Natural killer cell treated with Interleukin-12 subunit alpha and Interleukin-12 subunit beta and Interleukin-15 and Interleukin-18, amount 100 ng/mL, for 72 hours (primary cell): ENCODE data around the gene NCCRP1. TPM values are rescaled to one million over a fixed set of nuclear protein-coding genes. Genes with fewer than 3 reads are reported as not detected.
"Not testable (repeated sequence)": the region's sequence is repeated elsewhere in the genome, so short reads cannot be mapped to it uniquely, and the experiment has no call there.

Source experiments
- ATAC-seq, 2 donors: fragments of 150-1000 bp; cut with Tn5 transposase in 1 of 2; sonication (Bioruptor Pico), chemical (Tn5 transposase) in 1 of 2; 2 replicates each; pipeline ENCODE4 v1.10.0; 2021
- DNase-seq: peaks from one replicate; pipeline ENCODE4 v3.0.0; 2022; ENCODE audit warnings: low spot score
- H3K27ac Mint-ChIP-seq, 2 donors: 1 replicate in 1 of 2; 2 replicates in 1 of 2; pipeline ENCODE4 v1.8.0; 2022; ENCODE audit warnings: mixed read lengths in 2 of 2, mild to moderate bottlenecking in 1 of 2, moderate library complexity in 1 of 2
- H3K27me3 Mint-ChIP-seq, 2 donors: 1 replicate in 1 of 2; 2 replicates in 1 of 2; pipeline ENCODE4 v1.8.0; 2022; ENCODE audit warnings: mixed read lengths in 2 of 2
- H3K36me3 Mint-ChIP-seq: one replicate; pipeline ENCODE4 v1.8.0; 2022; ENCODE audit warnings: mixed read lengths
- H3K4me1 Mint-ChIP-seq, 2 donors: 1 replicate in 1 of 2; 2 replicates in 1 of 2; pipeline ENCODE4 v1.8.0; 2022; ENCODE audit warnings: low read depth in 2 of 2, mixed read lengths in 2 of 2, mild to moderate bottlenecking in 1 of 2
- H3K4me3 Mint-ChIP-seq: one replicate; pipeline ENCODE4 v1.8.0; 2022; ENCODE audit warnings: mixed read lengths
- H3K9me3 Mint-ChIP-seq: 2 replicates; pipeline ENCODE4 v1.8.0; 2022; ENCODE audit warnings: mixed read lengths
- total RNA-seq, 2 donors: library from RNA; stranded (reverse); gene quantifications; one replicate each; pipeline ENCODE4 v1.2.3, GENCODE V29; 2022

Gene NCCRP1
- total RNA-seq, 2 donors from 2014 or later, result not detected

- not testable (repeated sequence) for H3K4me3 Mint-ChIP-seq, H3K27me3 Mint-ChIP-seq
These were observed 48.4 kb downstream of the NCCRP1 start for GRCh38 chr19:39245166-39245565.

GRCh38 chr19:39246951-39247669 lies 50.3 kb downstream of the NCCRP1 start:
- Mint-ChIP-seq H3K4me3 (peak overlapping the region; percentile 27), H3K36me3 (no peaks in the 10 kb centered on the region), H3K27me3 (peaks cover 3 to 8% of the 10 kb centered on the region in 2 donors), H3K9me3 (no peaks in the 10 kb centered on the region), H3K27ac (no peak overlapping the region), H3K4me1 (peaks cover 0 to 2% of the 10 kb centered on the region in 2 donors)
- ATAC-seq (peak; percentile 53 to 54), DNase-seq (no peak)

More at GRCh38 chr19:39245166-39245565, 48.4 kb downstream of the NCCRP1 start:
- peak in 1 of 2 donors; percentile 50 for ATAC-seq
- not testable (repeated sequence) for H3K36me3 Mint-ChIP-seq, H3K27ac Mint-ChIP-seq, H3K4me1 Mint-ChIP-seq, H3K9me3 Mint-ChIP-seq, DNase-seq

- Mint-ChIP-seq H3K9me3 (no peaks in the 10 kb centered on the region), H3K27ac (no peak overlapping the region), H3K4me3 (no peak overlapping the region), H3K27me3 (peaks cover 3 to 8% of the 10 kb centered on the region in 2 donors), H3K4me1 (peaks cover 0 to 2% of the 10 kb centered on the region in 2 donors), H3K36me3 (no peaks in the 10 kb centered on the region)
- peak; percentile 57 to 71 for ATAC-seq
- no peak for DNase-seq
These were observed 51.2 kb downstream of the NCCRP1 start for GRCh38 chr19:39247701-39248664.

GRCh38 chr19:39248806-39249205 lies 52.0 kb downstream of the NCCRP1 start, which contains the start of gene IFNL4:
Gene IFNL4, minus strand, starts transcription at chr19:39248856.
- no peak for ATAC-seq

GRCh38 chr19:39251081-39251480 lies 54.3 kb downstream of the NCCRP1 start:
- Mint-ChIP-seq H3K27me3 (peaks cover 3 to 8% of the 10 kb centered on the region in 2 donors), H3K27ac (no peak overlapping the region), H3K9me3 (no peaks in the 10 kb centered on the region), H3K4me1 (peaks cover 0 to 2% of the 10 kb centered on the region in 2 donors), H3K4me3 (no peak overlapping the region), H3K36me3 (no peaks in the 10 kb centered on the region)
- ATAC-seq (no peak), DNase-seq (no peak)

More at GRCh38 chr19:39248806-39249205, 52.0 kb downstream of the NCCRP1 start, which contains the start of gene IFNL4:
- no peak for DNase-seq
- H3K4me1 Mint-ChIP-seq, result peaks cover 0 to 2% of the 10 kb centered on the region in 2 donors
- peaks cover 3 to 8% of the 10 kb centered on the region in 2 donors for H3K27me3 Mint-ChIP-seq
- H3K27ac Mint-ChIP-seq, result no peak within 1 kb of the TSS
- H3K9me3 Mint-ChIP-seq, result no peaks in the 10 kb centered on the region
- peak within 1 kb of the TSS; percentile 36 for H3K4me3 Mint-ChIP-seq
- H3K36me3 Mint-ChIP-seq, result no peaks in the 10 kb centered on the region

Other genes with a start within 250 kb of the NCCRP1 start
- not detected for gene FBXO17, start 221.2 kb upstream of the NCCRP1 start, total RNA-seq
- under 1 TPM; 0.31 to 0.88 TPM for gene FBXO27, start 164.4 kb upstream of the NCCRP1 start, total RNA-seq
- gene ACP7, start 112.6 kb upstream of the NCCRP1 start, total RNA-seq, result under 1 TPM in 1 of 2 donors, not detected in 1; 0.36 TPM
- 10 to 100 TPM; 18.3 to 22.9 TPM for gene PAK4, start 71.2 kb upstream of the NCCRP1 start, total RNA-seq
- not detected for gene SYCN, start 7.3 kb downstream of the NCCRP1 start, total RNA-seq
- not detected for gene IFNL3, start 48.0 kb downstream of the NCCRP1 start, total RNA-seq
- gene IFNL4, start 51.9 kb downstream of the NCCRP1 start, total RNA-seq, result not detected
- not detected for gene IFNL2, start 71.4 kb downstream of the NCCRP1 start, total RNA-seq
- under 1 TPM in 1 of 2 donors, not detected in 1; 0.36 TPM for gene IFNL1, start 99.4 kb downstream of the NCCRP1 start, total RNA-seq
- 1 to 10 TPM; 2.3 to 4.9 TPM for gene LRFN1, start 123.9 kb downstream of the NCCRP1 start, total RNA-seq
- gene GMFG, start 139.1 kb downstream of the NCCRP1 start, total RNA-seq, result 100 to 1,000 TPM; 185 to 242 TPM
- gene SAMD4B, start 145.5 kb downstream of the NCCRP1 start, total RNA-seq, result 10 to 100 TPM; 81.4 to 95.5 TPM
- gene PAF1, start 194.1 kb downstream of the NCCRP1 start, total RNA-seq, result 10 to 100 TPM; 38.1 to 39.2 TPM
- gene MED29, start 194.4 kb downstream of the NCCRP1 start, total RNA-seq, result 10 to 100 TPM; 22.2 to 35.2 TPM
- 10 to 100 TPM; 11.2 to 27.8 TPM for gene ZFP36, start 209.9 kb downstream of the NCCRP1 start, total RNA-seq
- gene PLEKHG2, start 215.7 kb downstream of the NCCRP1 start, total RNA-seq, result 10 to 100 TPM; 30.8 to 68.1 TPM
- 1,000 to 10,000 TPM; 1,544 to 1,854 TPM for gene RPS16, start 239.0 kb downstream of the NCCRP1 start, total RNA-seq
- gene SUPT5H, start 248.6 kb downstream of the NCCRP1 start, total RNA-seq, result 100 to 1,000 TPM; 164 to 192 TPM